GM21825 (cell line): ENCODE results near the gene ICAM3.

Source experiments
- ATAC-seq: cut with Tn5 transposase; IDR thresholded peaks from one replicate; pipeline ENCODE4 v1.9.1; 2021; ENCODE audit warnings: mild to moderate bottlenecking, moderate library complexity; ENCODE audit not compliant: unreplicated experiment

ICAM3 gene

DNA sequence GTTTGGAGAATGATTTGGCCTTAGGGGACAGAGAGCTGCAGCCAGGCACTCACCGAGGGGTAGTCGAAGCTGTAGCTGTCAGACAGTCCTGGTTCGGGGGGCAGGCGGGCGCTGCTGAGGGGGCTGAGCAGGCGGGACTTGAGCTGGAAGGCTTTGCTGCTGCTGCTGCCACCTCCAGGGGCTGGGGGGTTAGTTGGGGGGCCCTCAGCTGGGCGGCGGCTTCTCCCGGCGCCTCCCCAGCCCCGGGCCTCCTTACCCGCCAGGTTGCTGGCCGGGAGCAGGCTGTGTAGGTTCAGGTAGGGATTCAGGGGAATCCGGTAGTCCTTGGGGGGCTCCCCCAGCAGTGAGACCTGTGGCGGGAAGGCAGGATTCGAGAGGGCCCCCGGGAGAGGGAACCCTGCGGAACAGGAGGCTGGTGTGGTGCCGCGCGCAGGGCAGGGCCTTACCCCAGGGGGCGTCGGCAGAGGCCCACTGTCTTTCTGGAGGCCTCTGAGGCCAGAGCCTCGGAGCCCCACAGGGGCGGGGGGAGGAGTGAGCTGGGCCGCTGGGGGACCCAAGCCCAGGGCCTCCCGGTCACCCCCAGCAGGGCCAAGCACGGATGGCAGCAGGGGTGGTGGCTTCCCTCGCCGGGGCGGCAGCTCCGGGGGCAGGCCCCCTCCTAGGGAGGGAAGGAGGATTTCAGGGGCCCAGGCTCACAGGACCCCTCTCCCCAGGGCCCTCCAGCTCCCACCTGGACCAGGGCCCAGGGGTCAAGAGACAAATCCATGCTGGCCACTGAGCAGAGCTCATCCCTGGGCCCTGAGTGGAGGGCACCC is 18.6 kb downstream of the ICAM3 start:
- ATAC-seq, result no peak

DNA sequence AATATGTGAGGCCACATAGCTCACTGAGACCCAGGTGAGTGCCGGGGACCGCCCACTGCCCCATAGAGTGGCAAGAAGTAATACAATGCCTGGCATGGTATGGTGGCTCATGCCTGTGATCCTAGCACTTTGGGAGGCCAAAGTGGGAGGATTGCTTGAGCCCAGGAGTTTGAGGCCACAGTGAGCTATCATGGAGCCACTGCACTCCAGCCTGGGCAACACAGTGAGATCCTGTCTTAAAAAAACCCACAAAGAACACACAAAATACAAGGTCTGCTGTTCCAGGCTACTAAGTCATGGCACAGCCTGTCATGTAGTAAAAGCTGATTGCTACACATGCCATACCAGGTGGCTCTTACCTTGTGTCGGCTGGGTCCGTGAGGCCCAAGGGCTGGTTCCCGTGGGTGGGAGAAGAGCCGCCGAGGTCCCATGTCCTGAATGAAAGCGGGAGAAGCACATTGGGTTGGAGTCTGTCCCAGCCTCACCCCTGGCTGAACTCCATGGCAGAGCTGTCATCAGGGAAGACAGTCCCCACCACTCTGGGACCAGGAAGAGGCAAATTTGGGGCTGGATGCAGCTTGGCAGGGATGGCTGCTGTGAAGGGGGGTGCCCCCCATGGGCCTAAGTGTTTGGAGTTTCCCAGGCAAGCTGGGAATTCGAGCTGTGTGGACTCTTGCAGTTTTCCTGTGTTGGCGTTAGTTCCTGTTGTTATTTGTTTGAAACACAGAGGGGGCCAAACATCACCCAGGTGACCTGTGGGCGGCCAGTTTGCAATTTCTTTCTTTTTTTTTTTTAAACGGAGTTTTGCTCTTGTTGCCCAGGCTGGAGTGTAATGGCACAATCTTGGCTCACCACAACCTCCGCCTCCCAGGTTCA is 20.4 kb downstream of the ICAM3 start:
- ATAC-seq, result no peak

- no peak for ATAC-seq
Measured at GRCh38 chr19:10317857-10318462, 21.5 kb downstream of the ICAM3 start.

DNA sequence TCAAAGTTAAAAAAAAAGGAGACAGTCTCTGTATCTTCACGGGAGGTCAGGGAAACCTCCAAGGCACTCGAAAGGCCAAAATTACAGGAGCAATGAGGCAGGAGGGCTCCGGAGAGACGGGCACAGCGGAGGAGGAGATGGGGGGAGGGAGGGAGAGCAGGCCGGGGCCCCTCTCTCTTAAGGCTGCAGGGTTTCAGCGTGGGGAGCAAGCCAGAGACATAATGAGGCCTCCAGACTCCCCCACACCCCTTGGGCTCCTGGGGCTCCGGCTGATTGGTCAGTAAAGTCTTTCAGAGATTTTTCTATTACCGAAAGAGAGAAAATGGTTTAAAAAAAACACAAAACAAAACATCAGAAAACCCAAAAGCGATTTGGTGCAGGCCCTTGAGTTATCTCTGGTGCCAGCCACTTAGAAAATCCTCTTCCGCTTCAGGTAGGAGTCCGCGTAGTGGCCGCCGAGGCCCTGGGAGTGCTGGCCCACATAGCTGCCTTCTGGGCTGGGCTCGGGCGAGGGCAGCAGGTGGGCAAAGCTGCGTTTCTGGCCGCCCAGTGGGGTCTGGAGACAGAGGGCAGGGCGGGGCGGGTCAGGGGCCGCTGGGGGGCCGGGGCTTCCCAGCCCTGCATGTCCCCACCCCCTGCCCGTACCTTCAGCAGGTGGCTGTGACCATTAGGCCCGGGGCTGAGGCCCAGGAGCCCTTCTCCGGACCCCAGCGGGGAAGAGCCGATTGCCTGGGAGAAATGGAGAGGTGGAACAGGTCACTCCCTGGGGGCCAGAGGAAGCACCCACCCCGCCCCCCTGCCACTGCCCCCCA is 22.2 kb downstream of the ICAM3 start:
- no peak for ATAC-seq

DNA sequence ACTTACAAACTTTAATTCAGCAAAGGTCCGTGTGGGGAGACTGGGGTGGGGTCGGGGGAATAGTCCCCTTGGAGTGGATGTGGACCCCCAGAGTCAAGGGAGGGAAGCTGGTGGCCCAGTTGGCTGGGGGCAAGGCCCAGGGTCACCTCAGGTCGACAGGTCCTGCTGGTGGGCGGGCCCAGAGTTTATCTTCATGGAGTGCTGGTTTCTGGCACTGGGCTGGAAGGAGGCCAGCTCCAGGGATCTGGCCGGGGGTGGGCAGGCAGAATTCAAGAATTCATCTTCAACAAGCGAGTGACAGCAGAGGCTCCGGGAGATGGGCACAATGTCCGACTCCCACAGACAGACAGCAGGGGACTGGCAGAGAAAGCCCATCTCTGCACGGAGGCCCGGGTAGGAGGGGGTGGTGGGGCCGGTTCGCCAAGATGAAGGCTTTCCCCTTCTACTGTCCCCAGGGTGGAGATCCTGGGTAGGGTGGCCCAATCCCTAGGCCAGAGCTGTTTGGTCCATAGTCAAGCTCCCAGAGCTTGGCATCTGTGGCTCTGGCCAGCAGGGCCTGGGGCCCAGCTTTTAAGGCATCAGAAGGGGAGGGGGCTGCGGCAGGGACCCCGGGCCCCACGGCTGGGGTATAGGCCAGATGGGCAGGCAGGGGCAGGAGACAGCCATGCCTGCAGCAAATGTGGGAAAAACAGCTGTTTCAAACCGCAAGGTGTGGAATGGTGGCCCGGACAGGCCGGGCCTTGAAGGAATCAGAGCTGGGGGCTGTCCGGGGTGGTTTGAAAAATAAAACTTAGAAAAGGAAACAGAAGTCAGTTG is 23.0 kb downstream of the ICAM3 start:
- peak; percentile 19 for ATAC-seq

DNA sequence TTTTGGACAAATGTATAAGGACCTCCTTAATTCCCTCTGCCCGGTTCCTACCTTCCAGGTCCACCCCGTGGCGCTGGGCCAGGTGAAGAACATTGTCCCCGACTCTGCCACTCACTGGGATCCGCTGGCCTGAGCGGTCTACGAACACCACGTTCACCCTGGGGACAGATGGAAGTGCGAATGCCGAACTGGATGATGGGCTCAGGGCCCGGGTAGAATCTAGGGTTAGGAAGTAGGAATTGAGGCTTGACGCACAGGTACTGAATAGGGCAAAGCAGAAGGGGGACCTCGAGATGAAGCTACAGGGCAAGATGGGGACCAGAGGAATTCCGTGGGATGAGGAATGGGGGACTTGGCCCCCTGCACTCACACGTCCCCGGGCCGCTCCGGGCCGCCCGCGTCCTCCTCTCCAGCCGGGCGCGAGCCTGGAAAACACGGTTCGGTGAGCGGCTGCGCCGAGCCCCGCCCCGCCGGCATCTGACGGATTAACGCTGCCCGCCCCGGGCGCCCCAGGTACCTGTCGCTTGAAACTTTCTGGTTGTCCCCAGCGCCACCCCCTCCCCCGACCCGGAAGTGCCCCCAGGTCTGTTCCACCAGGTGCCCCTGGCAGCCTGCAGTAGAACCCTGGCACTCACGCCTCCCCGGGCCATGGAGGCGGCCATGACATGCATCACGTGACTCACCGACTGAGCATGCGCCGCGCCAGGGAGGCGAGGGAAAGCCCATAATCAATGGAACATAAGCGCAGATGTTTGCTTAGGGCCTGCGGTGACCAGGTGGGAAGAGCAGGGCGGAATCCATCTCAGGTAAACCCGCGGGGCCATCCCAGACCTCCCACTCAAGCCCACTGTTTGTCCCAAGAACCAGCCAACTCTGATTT is 23.8 kb downstream of the ICAM3 start, which contains the start of gene FDX2:
Gene FDX2 (minus strand): TSS at position 681 of the 880 bp plus-strand sequence. CDS start 19 bp downstream, at position 662.
- ATAC-seq, result peak; percentile 75

DNA sequence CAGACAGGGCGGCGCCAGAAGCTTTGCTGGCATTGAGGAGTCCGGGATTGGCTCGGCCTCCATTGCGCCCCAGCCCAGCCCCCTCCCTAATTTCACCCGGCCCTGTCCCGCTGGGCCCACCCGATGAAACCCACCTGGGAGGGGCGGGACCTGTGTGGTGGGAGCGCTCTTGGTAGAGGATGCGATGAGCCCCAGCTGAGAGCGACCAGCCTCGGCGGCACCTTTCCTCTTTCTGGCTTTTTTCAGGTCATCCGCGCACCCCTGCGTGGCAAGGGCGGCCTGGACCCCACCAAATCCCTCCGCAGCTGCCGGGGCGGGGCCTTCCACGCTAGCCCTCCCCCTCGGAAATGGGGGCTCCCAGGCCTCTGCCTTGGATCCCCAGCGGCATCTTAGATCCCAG is 30.0 kb downstream of the ICAM3 start, which contains the start of gene ZGLP1:
Gene ZGLP1 (minus strand): TSS at position 393 of the 400 bp plus-strand sequence.
- ATAC-seq, result no peak

DNA sequence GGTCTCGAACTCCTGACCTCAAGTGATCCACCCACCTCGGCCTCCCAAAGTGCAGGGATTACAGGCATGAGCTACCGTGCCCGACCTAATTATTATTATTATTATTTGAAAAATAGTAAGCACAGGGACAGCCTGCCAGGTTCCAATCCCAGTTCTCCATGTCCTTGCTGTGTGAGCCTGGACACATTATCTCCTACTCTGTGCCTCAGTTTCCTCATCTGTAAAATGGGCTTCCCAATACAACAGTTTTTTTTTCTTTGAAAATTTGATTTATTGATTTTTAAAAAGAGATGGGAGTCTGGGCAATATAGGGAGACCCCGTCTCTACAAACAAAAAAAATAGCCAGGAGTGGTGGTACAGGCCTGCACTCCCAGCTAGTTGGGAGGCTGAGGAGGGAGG is 33.1 kb downstream of the ICAM3 start:
- no peak for ATAC-seq

DNA sequence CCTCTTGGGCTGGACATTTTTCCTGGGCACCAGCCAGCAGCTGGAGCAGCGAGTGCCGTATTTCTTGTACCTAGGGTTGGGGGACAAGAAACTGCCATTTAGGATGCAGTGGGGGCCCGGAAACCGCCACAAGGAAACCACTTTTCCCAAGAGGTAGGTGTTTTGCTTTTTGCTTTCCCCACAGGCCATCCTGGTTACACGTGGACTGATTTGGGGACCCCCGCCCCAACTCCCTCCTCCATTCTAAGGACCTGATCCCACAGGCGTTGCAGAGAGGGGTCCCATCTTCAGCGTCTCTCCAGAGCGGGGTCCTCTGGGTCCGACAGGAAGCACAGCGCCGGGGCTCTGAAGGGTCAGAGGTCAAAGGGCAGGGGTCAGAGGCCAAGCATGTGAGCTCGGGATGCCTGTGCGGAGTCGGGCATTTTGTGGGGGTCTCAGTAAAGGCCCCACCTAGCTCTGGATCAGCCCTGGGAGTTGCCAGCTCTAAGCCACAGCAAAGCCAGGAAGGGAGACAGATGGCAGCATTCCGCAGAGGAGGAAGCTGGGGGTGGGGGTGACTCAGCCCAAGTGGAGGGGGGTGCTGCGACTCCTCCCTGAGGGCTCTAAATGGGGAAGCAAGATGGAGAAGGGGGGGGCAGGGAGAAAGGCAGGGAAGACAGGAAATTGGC is 34.2 kb downstream of the ICAM3 start:
- ATAC-seq, result no peak

GRCh38 chr19:10299545-10300458 is 39.6 kb downstream of the ICAM3 start:
- no peak for ATAC-seq

DNA sequence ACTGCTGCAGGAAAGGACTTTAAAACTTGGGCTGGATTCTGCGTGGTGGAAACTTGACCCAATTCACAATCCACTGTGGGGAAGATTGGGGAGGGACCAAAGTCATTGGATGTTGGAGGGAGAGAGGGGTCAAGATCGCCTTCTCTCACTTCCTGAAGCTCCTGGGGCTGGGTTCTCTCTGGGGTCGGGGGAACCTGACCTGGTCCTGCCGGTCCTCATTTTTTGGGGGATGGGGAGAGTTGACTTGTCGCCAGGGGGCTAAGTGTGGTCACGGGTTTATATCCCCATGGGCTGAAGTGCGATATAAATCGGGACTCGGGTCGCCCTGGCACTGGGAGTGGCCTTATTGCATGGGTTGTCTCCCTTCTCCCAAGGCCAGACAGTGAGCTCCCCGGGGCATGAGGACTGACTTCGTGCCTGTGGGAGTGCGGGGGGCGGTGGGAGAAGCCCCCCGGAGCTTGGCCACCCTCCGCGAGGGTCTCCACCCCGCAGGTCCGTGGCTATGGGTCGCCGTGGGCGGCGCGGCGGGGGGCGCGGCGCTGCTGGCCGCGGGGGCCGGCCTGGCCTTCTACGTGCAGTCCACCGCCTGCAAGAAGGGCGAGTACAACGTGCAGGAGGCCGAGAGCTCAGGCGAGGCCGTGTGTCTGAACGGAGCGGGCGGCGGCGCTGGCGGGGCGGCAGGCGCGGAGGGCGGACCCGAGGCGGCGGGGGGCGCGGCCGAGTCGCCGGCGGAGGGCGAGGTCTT is 43.4 kb downstream of the ICAM3 start:
- no peak for ATAC-seq

GRCh38 chr19:10295305-10295846 is 44.0 kb downstream of the ICAM3 start:
- ATAC-seq, result no peak

DNA sequence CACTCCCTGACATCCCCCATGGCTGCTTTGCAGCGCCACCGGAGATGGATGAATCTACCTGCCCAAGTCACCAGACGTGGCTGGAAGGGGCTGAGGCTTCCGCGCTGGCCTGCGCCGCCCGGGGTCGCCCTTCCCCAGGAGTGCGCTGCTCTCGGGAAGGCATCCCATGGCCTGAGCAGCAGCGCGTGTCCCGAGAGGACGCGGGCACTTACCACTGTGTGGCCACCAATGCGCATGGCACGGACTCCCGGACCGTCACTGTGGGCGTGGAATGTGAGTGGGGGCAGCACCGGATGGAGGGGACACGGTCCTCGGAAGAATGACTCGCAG is 45.1 kb downstream of the ICAM3 start:
- ATAC-seq, result no peak

GRCh38 chr19:10293637-10294367 is 45.6 kb downstream of the ICAM3 start:
- no peak for ATAC-seq

GRCh38 chr19:10292789-10293636 is 46.4 kb downstream of the ICAM3 start:
- no peak for ATAC-seq
